Stimulated activated CD4-positive, alpha-beta T cell treated with anti-CD3 and anti-CD28 coated beads, Interleukin-4, amount 100 ng/mL, for 1 hour (primary cell): ENCODE measurements around the gene LCN12.
"Not testable (repeated sequence)": the region's sequence is repeated elsewhere in the genome, so short reads cannot be mapped to it uniquely, and the experiment has no call there.

ENCODE experiments used
- DNase-seq: peaks from one replicate; pipeline ENCODE4 v3.0.0-alpha.2; 2020

LCN12 gene

GRCh38 chr9:136991993-136992818, 40.1 kb downstream of the LCN12 start, which contains the start of gene PAXX:
PAXX (plus strand) TSS chr9:136992422; CDS start chr9:136992444, 22 bp downstream.
- DNase-seq: peak; percentile 96

- no peak for DNase-seq
Observed at GRCh38 chr9:136992819-136993369, 40.8 kb downstream of the LCN12 start.

GRCh38 chr9:136994180-136994887, 42.3 kb downstream of the LCN12 start:
- DNase-seq: no peak

GRCh38 chr9:136994888-136995230, 42.8 kb downstream of the LCN12 start:
- DNase-seq: no peak

- no peak for DNase-seq
Observed at GRCh38 chr9:136995362-136995761, 43.3 kb downstream of the LCN12 start.

GRCh38 chr9:136995772-136996311, 43.8 kb downstream of the LCN12 start:
- no peak for DNase-seq

- peak; percentile 31 for DNase-seq
Observed at GRCh38 chr9:136996361-136997292, 44.6 kb downstream of the LCN12 start, which contains the start of gene CLIC3. CLIC3 (minus strand) TSS chr9:136996568; CDS start chr9:136996543, 25 bp downstream.

GRCh38 chr9:136997371-136997770, 45.3 kb downstream of the LCN12 start:
- no peak for DNase-seq

- DNase-seq: no peak
Observed at GRCh38 chr9:136997830-136998234, 45.8 kb downstream of the LCN12 start.

GRCh38 chr9:137000177-137000930, 48.3 kb downstream of the LCN12 start:
- DNase-seq: no peak

GRCh38 chr9:137001857-137002645, 50.0 kb downstream of the LCN12 start:
- no peak for DNase-seq

GRCh38 chr9:137002646-137003041, 50.6 kb downstream of the LCN12 start:
- DNase-seq: no peak

GRCh38 chr9:137004285-137004684, 52.2 kb downstream of the LCN12 start:
- DNase-seq: not testable (repeated sequence)
